Motor neuron (in vitro differentiated cells): ENCODE results near the gene DMD. TPM values are rescaled to one million over a fixed set of nuclear protein-coding genes. Genes with fewer than 3 reads are reported as not detected.
A peak's percentile ranks its signal among the peaks of the same experiment; 100 is the strongest.

Experiments used
- ATAC-seq, 8 experiments: fragments of 200-7000 bp; cut with Tn5 transposase; replicated peaks in 6 of 8; 2 replicates each; pipeline ENCODE4 v1.8.0; 2021; ENCODE audit warnings: mild to moderate bottlenecking in 8 of 8, moderate library complexity in 8 of 8
- H3K27ac ChIP-seq, 2 donors: fragments of 250-450 bp; sonication (Bioruptor Pico); 2 replicates each; pipeline ENCODE4 v1.9.0; 2021; ENCODE audit warnings: antibody characterized with exemption in 2 of 2, mild to moderate bottlenecking in 2 of 2, moderate library complexity in 1 of 2
- H3K4me1 ChIP-seq, 2 donors: fragments of 250-450 bp; sonication (Bioruptor Pico); replicated peaks in 1 of 2; 2 replicates each; pipeline ENCODE4 v1.6.1; 2021; ENCODE audit warnings: antibody characterized with exemption in 2 of 2, mild to moderate bottlenecking in 2 of 2, moderate library complexity in 1 of 2
- H3K4me3 ChIP-seq, 5 donors: fragments of 250-450 bp; sonication (Bioruptor Pico); 2 replicates each; pipeline ENCODE4 v1.9.0; 2021; ENCODE audit warnings: antibody characterized with exemption in 5 of 5, mild to moderate bottlenecking in 5 of 5, moderate library complexity in 4 of 5
- WGBS, 10 experiments: fragments of 450-650 bp; shearing (Covaris generic); methylation state at CpG; one replicate each; pipeline ENCODE4 v1.0.0; 2022; 5-methylcytosine and 5-hydroxymethylcytosine counted together
- in situ Hi-C, 9 experiments: fragments of 400-800 bp; cut with MboI; loops; one replicate each; pipeline ENCODE4 v1.15.0; 2021; ENCODE audit warnings: low sequenced_read_pairs in 9 of 9, low pct_unique_long_range_greater_than_20kb in 2 of 9; ENCODE audit not compliant: unreplicated experiment in 9 of 9
- total RNA-seq, 8 experiments: library from RNA; unstranded; fragments of 300-600 nt; gene quantifications; 2 replicates each; pipeline versions ENCODE4 v1.2.3 to v1.2.4, GENCODE V29; 2022

DMD gene
- total RNA-seq, 8 experiments from 2014 or later: 3.9 to 378 (median 10.5) TPM

DNA sequence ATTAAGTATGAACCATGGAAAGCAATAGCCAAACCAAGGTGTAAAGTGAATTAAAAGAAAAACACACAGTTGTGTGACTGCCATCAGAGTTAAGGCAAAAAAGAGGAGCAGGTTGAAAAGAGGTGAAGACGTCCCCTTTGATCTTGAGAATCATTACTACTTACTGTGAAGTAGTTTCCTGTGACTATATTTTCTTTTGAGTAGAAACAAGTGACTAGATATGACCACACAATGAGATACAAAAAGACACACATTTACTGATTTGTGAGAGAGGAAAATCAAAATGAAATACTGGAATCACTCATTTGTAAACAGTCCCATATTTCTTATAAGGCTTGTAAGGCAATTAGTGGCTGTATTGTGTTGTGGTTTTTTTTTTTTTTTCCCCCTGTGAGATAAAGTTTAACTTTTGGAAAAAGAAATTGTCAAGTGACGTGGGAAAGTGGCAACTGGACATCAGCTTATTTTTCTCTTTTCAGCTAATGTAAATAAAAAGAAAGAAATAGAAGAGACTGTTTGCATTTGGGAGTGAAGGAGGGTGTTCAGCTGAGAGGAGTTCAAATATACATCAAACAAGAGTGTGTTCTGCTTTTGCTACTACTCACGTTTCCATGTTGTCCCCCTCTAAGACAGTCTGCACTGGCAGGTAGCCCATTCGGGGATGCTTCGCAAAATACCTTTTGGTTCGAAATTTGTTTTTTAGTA, 2033.1 kb downstream of the DMD start:
- in situ Hi-C loops: no loop called here
- 56 to 95% (median 70%) methylated on average over 4 to 6 of the region's 6 CpGs; no CpG with 5 or more reads in 5 of the 10 experiments for WGBS, 10 experiments
- H3K4me1 ChIP-seq: peaks cover 0 to 9% of the 10 kb centered on the region in 2 donors
- no peak overlapping the region for H3K4me3 ChIP-seq
- ATAC-seq: no peak
- no peak overlapping the region for H3K27ac ChIP-seq

DNA sequence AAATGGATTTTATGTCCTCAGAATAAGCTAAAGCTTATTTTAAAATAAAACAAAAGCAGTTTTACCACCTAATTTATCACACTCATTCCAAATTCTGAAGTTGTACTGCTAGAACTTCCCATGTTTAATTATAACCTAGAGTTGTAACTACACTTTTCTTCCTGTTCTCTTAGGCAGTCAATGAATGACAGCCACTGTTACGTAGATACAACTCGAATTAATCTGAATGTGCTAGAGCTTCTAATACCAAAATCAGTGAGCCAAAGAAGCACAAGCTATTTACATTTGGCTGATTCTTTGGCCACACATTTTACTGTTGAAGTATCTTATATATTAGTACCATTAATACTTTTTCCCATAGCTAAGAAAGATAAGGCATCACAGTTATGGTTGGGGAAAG, 2040.6 kb downstream of the DMD start:
- Histone ChIP-seq H3K4me1 (peaks cover 0 to 9% of the 10 kb centered on the region in 2 donors), H3K27ac (no peak overlapping the region), H3K4me3 (no peak overlapping the region)
- ATAC-seq: no peak
- 23 to 93% (median 46%) methylated on average over 2 of the region's 2 CpGs; no CpG with 5 or more reads in 7 of the 10 experiments for WGBS, 10 experiments
- in situ Hi-C loops: no loop called here

DNA sequence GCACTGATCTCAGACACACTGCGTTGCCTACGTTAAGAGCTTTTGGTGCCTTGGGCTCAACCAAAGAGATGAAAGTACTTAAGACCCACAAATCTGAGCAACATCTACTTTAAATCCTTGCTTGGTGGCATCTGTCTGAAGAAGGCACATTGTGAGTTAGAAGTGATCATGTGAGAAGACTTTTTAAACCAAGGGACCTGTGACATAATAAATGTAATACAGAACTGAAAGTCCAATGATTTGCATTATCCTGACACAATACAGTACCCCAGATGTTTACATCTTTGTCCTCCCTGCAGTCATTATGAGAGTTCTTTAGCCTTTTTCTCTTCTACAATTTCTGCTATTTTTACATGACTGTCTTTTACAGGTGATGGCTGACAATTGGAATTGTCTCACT, 2042.8 kb downstream of the DMD start:
- Histone ChIP-seq H3K27ac (no peak overlapping the region), H3K4me3 (no peak overlapping the region), H3K4me1 (no peaks in the 10 kb centered on the region)
- WGBS, 10 experiments: 50 to 100% (median 58%) methylated on average over 2 of the region's 2 CpGs; no CpG with 5 or more reads in 6 of the 10 experiments
- no peak for ATAC-seq
- in situ Hi-C loops: no loop called here

DNA sequence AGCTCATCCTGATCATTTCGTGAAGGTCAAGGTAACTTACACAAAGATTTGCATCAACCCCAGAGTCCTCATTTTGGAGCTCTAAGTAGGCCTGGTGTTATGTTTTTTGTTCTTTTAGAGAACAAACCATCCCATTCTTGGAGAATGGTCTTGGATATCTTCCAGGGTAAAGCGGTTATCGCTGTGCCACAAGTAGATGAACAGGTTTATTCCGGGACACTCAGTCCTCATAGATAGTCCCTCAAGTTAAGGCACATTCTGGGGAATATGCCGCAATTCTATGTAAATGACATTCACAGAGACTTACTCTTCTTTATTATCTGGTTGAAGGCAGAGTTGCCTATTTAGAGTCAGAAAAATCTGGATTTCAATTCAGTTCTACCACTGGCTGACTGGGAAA, 2044.5 kb downstream of the DMD start:
- H3K4me3 ChIP-seq: no peak overlapping the region
- no peak overlapping the region for H3K27ac ChIP-seq
- no peak for ATAC-seq
- H3K4me1 ChIP-seq: no peaks in the 10 kb centered on the region
- WGBS, 10 experiments: 81 to 90% methylated on average over 2 to 4 of the region's 5 CpGs; no CpG with 5 or more reads in 8 of the 10 experiments
- in situ Hi-C loops: no loop called here

DNA sequence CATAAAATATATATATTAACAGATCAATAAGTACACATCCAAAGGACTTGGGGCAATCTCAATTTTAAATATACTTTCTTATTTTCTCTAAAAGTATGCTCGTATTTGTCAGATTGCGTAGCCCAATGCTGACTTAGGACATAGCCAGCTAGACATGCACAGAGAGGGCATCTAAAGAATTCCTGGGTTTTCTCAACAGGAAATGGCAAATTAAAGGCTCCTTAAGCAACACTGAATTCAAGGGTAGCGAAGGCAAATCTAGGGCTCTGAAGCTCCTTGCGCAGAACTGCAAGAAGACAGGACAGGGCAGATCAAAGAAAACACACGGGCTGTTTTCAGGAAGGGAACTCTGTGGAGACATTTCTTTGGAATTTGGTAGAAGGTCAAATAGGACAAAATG, 2044.9 kb downstream of the DMD start:
- WGBS, 10 experiments: 27 to 82% (median 74%) methylated on average over 2 to 4 of the region's 5 CpGs; no CpG with 5 or more reads in 6 of the 10 experiments
- in situ Hi-C loops: no loop called here
- no peak overlapping the region for H3K27ac ChIP-seq
- H3K4me3 ChIP-seq: no peak overlapping the region
- no peak for ATAC-seq
- no peaks in the 10 kb centered on the region for H3K4me1 ChIP-seq

DNA sequence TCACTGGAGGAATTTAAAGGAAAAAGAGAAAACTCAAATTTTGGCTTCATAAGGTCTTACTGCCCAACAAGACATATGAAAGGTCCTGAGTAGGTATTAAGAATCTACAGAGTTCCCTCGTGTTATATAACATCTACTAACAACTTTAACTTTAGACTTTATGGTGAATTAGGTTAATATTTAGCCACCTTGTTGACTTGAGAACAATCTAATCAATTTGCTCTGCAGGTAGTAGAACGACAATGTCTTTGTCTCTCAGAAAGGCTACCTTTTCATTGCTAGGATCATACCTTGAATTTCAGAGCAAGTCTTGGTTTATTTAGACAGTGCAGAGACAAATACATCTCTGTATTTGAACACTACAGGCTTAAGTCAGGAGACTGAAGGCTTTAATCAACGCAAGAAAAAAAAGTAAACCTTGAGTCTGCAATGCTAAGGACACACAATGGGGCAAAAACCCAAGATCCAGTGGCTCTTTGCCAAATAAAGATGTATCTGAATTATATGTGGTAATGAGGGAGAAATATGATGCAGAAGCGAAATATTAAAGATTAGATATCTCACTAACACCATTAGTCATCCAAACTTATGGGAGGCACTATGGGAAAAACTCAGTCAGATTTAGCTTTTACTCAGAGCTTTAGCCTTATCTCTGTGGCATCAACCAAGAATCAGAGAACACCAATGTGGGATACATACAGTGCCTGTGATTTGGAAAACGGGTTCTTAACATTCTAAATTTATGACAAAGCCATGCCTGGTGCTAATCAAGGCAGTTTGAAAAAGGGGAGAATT, 2045.9 kb downstream of the DMD start:
- in situ Hi-C loops: no loop called here
- H3K4me3 ChIP-seq: no peak overlapping the region
- no peak for ATAC-seq
- WGBS, 10 experiments: 0 to 100% (median 49%) methylated on average over 1 to 4 of the region's 5 CpGs; no CpG with 5 or more reads in 2 of the 10 experiments
- H3K27ac ChIP-seq: no peak overlapping the region
- no peaks in the 10 kb centered on the region for H3K4me1 ChIP-seq

DNA sequence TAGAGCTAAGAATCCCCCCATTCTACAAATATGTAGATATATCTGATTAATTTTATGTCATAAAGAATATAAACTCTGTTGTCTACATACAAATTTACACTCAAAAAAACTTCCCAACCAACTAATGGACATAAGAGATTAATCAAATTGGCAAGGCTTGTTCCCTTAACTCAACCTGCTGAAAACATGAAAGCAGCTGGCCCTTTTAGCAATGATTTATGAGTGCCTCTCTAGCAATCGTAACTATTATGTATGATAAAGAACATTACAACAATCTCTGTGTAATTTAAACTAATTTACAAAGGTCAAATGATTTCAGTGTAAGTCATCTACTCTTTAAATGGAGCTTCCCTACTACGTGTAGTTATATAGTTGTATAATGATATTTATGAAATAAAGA, 2056.4 kb downstream of the DMD start:
- Histone ChIP-seq H3K4me3 (no peak overlapping the region), H3K27ac (no peak overlapping the region), H3K4me1 (peaks cover 0 to 7% of the 10 kb centered on the region in 2 donors)
- in situ Hi-C loops: no loop called here
- peak in 5 of 8 experiments; percentile 25 to 90 (median 60) for ATAC-seq
- WGBS, 10 experiments: 0 to 43% (median 26%) methylated on average over 1 to 2 of the region's 2 CpGs; no CpG with 5 or more reads in 6 of the 10 experiments

DNA sequence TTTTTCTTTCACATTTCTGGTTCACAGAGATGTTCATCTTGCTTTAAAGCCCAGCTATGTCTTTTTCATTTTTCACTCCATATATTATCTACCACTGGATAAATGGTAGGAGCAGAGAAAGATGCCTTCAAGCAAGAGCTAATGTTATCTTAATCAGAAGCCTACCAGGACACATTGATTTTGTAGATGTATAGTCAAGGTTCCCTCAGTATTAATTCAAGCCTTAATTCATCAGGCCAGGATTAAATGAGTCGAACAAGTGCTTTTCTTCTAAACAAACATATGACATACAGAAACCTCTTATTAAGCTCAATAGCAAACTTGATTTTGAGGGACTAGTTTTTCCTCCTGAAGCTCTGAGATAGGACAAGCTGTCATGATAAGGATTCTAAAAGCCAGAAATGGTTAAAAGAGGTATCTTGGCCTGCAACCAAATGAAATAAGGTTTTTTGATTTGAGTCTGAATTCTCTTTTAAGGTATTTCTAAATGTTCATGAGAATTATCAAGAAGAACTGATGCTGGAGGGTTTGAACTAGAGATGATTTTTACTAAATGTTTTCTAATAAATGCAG, 2057.8 kb downstream of the DMD start:
- H3K27ac ChIP-seq: no peak overlapping the region
- peaks cover 0 to 7% of the 10 kb centered on the region in 2 donors for H3K4me1 ChIP-seq
- no peak for ATAC-seq
- in situ Hi-C loops: no loop called here
- 0 to 100% (median 53%) methylated on average over 1 of the region's 1 CpG; no CpG with 5 or more reads in 7 of the 10 experiments for WGBS, 10 experiments
- H3K4me3 ChIP-seq: no peak overlapping the region

DNA sequence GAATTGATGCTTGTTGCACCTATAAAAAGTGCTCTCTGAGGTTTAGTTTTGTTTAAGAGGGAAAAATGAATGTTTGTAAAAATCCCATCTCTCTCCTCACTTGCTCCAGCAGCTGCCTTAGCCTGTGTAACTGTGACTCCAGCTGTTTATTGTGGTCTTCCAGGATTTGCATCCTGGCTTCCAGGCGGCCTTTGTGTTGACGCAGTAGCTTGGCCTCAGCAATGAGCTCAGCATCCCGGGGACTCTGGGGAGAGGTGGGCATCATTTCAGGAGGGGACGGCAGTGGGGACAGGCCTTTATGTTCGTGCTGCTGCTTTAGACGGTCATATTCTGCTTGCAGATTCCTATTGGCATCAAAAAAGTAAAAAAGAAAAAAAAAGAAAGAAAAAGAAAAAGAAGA, 2064.2 kb downstream of the DMD start:
- in situ Hi-C loops: no loop called here
- Histone ChIP-seq H3K4me1 (no peaks in the 10 kb centered on the region), H3K27ac (no peak overlapping the region), H3K4me3 (no peak overlapping the region)
- ATAC-seq: peak in 1 of 8 experiments; percentile 48
- WGBS, 10 experiments: 35 to 100% (median 72%) methylated on average over 1 to 6 of the region's 6 CpGs; no CpG with 5 or more reads in 5 of the 10 experiments

DNA sequence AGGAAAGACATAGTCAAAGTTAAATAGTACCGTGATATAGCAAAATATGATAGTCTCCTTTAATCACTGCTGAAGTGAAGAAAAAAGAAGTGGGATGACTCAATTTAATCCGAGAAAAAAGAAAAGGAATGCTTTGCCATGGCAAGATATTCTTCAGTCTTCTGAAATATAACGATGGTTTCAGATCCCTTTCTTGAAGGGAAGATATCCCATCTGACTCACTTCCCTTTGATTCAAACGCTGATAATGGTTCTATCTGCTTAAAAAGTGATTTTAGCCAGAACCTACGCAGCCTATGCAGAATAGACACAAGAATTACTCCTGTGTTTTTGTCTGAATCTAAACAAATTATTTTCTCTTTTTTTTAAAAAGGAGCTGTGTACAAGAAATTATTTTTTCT, 2071.4 kb downstream of the DMD start:
- Histone ChIP-seq H3K27ac (no peak overlapping the region), H3K4me1 (no peaks in the 10 kb centered on the region), H3K4me3 (no peak overlapping the region)
- WGBS, 10 experiments: 43 to 100% (median 71%) methylated on average over 1 to 5 of the region's 5 CpGs; no CpG with 5 or more reads in 2 of the 10 experiments
- in situ Hi-C loops: no loop called here
- no peak for ATAC-seq

DNA sequence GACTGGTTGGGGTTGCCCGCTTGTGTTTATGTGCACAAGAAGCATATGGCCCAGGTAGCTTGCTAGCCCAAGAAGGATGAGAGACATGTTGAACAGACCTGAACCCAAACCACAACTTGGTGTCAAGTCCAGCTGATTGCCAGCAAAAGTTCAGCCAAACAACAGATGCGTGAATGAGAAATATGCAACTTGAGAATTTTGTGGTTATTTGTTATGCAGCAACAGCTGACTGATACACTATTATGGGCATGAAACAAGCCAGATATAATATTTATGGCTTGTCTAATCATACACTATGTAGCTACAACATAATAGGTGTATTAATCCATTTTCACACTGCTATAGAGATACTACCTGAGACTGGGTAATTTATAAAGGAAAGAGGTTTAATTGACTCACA, 2073.2 kb downstream of the DMD start:
- Histone ChIP-seq H3K4me3 (no peak overlapping the region), H3K27ac (no peak overlapping the region), H3K4me1 (peaks cover 1% of the 10 kb centered on the region in 2 donors)
- 90% methylated on average over 2 of the region's 2 CpGs; no CpG with 5 or more reads in 9 of the 10 experiments for WGBS, 10 experiments
- in situ Hi-C loops: no loop called here
- no peak for ATAC-seq

DNA sequence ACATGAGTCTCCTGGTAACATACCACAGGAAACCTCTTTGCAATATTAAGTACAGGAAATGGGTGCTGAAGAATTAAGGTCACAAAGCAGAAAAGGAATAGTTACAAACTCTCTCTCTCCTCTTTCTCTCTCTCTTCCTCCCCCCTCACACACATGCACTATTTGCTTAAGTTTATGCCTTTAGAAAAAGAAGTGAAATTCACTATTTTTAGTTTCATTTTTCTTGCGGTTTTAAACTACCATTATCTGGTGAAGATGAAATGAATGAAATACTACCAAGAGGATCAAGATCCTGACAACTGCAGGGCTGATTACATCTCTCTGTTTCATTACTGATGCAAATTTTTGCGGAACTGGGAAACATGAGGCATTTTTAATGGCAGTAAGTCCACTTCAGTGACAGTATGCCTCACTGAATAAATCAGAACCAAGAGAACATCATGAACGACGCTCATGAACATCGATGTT, 2075.2 kb downstream of the DMD start:
- in situ Hi-C loops: no loop called here
- no peak overlapping the region for H3K4me3 ChIP-seq
- H3K4me1 ChIP-seq: peaks cover 2 to 6% of the 10 kb centered on the region in 2 donors
- 0 to 100% (median 69%) methylated on average over 1 to 5 of the region's 5 CpGs; no CpG with 5 or more reads in 4 of the 10 experiments for WGBS, 10 experiments
- H3K27ac ChIP-seq: no peak overlapping the region
- ATAC-seq: peak in 2 of 8 experiments; percentile 47 to 59

DNA sequence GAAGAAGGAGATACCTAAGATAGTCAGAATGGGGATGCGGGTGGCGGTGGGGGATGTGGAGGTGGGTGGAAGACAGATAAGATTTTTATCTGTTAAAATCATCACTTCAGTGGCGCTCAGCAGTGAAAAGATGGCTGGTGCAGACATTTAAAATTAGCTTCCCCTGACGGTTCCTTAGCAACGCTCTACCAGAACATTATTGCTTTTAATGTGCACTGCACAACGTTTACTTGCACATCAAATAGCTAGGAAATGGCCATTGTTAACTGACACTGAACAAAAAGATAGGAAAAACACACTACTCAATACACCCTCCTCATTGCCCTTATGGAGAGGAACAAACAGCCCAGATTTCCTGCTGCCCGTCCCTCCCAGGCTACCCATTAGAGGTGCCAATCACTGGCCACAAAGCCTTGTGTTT, 2078.5 kb downstream of the DMD start:
- Histone ChIP-seq H3K4me1 (peaks cover 2 to 6% of the 10 kb centered on the region in 2 donors), H3K27ac (no peak overlapping the region), H3K4me3 (no peak overlapping the region)
- in situ Hi-C loops: no loop called here
- ATAC-seq: peak in 5 of 8 experiments; percentile 56 to 97 (median 69)
- 0 to 80% (median 32%) methylated on average over 1 to 3 of the region's 7 CpGs; no CpG with 5 or more reads in 6 of the 10 experiments for WGBS, 10 experiments
